Activated CD8-positive, alpha-beta memory T cell treated with anti-CD3 and anti-CD28 coated beads, Interleukin-2, amount 50 U/mL, for 24 hours (primary cell): ENCODE measurements around the gene MFAP5.
"Not testable (repeated sequence)": the region's sequence is repeated elsewhere in the genome, so short reads cannot be mapped to it uniquely, and the experiment has no call there.

Experiments
- DNase-seq: peaks from one replicate; pipeline ENCODE4 v3.0.0-alpha.2; 2020; ENCODE audit errors: extremely low read depth

MFAP5 gene

DNA sequence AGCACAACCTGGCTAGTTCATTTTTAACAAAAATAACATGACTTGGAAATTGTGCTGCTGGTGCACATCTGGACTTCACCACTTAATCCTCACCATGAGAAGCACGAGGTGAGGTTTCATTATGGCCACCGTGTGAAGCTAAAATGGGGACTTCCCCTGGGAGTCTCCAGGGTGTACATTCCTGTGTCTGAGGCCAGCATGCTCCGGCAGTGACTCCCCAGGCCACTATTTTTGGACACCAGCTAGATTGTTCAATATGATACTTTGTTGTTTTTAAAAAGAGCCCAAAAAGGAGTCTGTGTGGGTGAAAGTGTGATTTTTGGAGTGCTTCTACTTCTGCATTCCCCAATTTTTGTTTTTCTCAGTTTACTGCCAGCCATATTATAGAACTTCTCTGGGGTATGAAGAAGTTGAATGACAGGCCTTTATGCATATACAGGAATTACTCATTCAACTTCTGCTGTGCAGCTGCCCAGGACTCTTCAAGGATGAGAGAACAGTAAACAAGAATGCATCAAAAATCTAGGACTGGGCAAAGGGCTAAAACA, 33.1 kb downstream of the MFAP5 start:
- DNase-seq: no peak

GRCh38 chr12:8628731-8629130, 33.9 kb downstream of the MFAP5 start:
- no peak for DNase-seq

GRCh38 chr12:8624750-8625149, 37.9 kb downstream of the MFAP5 start:
- DNase-seq: not testable (repeated sequence)

GRCh38 chr12:8622646-8623045, 40.0 kb downstream of the MFAP5 start:
- DNase-seq: no peak

DNA sequence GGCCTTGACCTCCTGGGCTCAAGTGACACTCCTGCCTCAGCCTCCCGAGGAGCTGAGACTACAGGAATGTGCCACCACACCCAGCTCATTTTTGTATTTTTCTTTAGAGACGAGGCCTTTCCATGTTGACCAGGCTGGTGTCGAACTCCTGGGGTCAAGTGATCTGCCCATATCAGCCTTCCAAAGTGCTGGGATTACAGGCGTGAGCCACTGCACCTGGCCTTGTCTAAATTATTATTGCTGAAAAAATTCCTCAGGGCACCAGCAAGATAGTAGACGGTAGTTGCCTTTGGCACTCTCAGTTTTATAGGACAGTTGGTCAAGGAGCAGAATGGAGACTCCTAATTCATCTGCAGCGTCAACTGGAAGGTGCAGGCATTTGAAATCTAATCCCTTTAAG, 47.4 kb downstream of the MFAP5 start:
- DNase-seq: no peak

DNA sequence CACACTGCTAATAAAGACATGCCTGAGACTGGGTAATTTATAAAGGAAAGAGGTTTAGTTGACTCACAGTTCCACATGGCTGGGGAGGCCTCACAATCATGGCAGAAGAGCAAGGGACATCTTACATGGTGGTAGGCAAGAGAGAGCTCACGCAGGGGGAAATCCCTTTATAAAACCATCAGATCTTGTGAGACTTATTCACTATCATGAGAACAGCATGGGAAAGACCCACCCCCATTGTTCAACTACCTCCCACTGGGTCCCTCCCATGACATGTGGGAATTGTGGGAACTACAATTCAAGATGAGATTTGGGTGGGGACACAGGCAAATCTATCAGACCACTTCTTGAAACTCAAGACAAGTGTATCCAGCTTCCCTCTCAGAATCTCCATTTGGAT, 48.7 kb downstream of the MFAP5 start:
- DNase-seq: not testable (repeated sequence)

DNA sequence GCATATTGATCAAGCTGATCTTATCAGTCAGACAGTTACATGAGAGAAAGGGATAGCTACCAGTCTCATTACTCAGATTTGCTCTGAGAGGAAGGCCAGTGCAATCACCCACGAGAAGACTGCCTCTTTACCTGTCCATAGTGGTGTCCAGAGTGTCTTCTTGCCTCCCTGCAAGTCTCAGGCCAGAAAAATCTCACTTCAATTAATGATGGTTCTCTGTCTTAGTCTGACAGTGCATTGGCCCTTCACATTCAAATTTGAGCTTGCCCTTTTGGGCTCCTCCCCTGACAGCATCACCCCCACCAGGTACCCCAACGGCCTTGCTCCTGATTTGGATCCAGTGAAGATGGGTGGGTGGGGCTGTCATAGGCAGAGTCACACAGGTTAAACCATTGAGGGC, 50.0 kb downstream of the MFAP5 start, which contains the start of gene AICDA:
AICDA (minus strand) TSS at position 231 of the 400 bp plus-strand sequence; CDS start at position 139, 92 bp downstream.
- DNase-seq: no peak

DNA sequence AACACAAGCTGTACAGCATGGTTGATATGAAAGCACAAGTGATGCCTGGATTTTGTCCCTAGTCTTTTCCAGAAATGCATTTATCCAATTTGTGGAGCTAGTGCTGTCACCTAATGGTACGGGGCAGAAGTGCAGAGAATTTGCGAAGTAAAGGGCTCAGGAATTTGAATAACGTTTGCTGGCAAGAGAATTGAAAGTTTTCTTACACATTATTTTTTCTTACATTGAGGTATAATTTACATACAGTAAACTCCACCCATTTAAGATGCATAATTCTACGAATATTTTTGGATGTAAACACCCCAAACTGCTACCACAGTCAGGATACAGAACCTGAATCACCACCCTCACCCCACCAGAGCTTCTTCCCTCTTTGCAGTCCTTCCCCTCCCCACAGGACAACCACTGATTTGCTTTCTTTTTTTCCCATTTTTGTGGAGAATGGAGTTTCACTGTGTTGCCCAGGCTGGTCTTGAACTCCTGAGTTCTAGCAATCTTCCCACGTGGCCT, 53.5 kb downstream of the MFAP5 start:
- no peak for DNase-seq

GRCh38 chr12:8606890-8607289, 55.7 kb downstream of the MFAP5 start:
- no peak for DNase-seq

GRCh38 chr12:8605057-8605456, 57.6 kb downstream of the MFAP5 start:
- DNase-seq: no peak

DNA sequence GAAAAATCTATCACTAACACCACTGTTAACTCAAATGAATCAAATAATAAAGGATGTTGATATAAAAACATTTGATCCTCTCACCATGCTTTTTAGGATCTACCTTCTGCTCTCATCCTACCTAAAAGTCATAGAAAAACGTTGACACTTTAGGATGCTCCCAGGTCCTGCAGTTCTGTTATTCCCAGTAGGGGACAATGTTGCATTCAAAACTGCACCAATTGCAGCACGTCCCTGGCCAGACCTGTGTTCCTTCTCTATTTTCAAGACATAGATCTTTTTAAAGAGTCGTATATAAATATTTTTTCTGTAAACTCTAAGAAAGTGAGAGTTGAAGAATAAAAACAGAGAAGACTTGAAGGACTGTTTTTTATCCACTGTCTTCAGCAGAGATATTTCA, 58.8 kb downstream of the MFAP5 start:
- DNase-seq: no peak

DNA sequence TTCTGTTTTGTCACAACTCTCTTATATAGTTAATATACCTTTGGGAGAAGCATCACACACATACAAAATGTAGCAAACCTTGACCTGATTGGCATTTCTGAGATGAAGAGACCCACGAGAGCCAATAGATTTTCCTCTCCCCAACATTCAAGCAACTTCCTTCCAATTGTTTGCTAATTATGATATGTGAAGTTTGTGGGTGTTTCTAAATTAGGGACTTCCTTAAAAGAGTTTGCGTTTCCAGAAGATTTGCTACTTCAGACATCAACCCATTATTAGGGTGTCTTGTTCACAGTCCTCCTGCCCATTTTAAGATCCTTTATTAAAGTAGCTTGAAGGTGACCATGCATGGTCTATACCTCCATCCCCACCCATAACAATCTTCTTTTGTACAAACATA, 59.3 kb downstream of the MFAP5 start:
- DNase-seq: no peak

GRCh38 chr12:8596561-8596960, 66.1 kb downstream of the MFAP5 start:
- DNase-seq: no peak
